ENCODE measurements around the gene EFTUD2. TPM values are rescaled to one million over a fixed set of nuclear protein-coding genes. Genes with fewer than 3 reads are reported as not detected.

EFTUD2 gene
- polyA plus RNA-seq, 1 experiment = 121 TPM

DNA sequence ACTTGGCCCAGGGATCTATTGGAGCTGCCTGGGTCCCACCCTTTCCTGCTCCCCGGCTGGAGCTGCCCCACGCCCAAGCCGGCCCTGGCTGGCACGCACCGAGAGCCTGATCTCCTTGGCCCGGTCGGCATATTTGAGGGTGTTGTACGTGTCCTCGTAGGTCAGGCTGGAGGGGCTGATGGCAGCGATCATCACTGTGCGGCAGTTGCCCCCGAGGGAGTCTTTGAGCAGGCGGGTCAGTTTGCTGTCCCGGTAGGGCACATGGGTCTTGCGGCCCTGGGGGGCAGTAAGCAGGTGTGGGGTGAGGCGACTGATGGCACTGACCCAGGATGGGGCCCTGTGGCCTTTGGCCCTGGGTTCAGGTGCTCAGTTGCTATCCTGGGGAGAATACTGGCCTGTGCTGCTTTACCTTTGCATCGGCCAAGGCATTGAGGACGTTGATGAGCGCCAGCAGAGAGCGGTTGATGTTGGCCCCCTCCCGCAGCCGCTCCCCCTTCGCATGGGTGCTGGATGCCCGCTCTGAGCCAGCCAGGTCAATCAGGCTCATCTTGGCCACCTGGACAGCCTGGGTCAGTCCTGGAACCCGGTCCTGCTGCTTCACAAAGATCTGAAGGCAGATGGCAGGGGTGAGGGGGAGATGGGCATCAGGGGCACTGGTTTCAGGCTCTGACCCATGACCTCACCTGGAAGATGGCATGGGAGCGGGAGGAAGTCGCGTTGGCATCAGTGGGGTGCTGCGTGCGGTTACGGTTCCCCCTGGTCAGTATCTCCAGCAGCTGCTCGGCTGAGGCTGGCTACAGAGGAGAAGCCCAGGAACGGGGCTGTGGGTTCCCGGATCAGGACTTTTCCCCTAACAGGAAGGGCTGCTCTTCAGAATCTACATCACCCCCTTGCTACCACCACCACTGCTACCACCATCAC lies 34.8 kb upstream of the EFTUD2 start:
- DNase-seq (ENCODE audit: low read depth) = no peak
- ChIA-PET POLR2A (no interaction called here), CTCF (interaction anchor here (3.2 to 4.1 kb wide), 2 partner anchors 14 to 87 kb away, joined by 12 to 29 read pairs; no protein-coding TSS in a partner anchor)
- Histone ChIP-seq H3K27me3 (ENCODE audit: control insufficient read depth, insufficient read depth, low read length) (no peaks in the 10 kb centered on the region), H3K36me3 (ENCODE audit: control insufficient read depth, insufficient read depth, low read length) (peaks cover 6% of the 10 kb centered on the region), H3K4me3 (ENCODE audit: low read depth, low read length) (no peak overlapping the region)
- TF ChIP-seq, protein P1, sequence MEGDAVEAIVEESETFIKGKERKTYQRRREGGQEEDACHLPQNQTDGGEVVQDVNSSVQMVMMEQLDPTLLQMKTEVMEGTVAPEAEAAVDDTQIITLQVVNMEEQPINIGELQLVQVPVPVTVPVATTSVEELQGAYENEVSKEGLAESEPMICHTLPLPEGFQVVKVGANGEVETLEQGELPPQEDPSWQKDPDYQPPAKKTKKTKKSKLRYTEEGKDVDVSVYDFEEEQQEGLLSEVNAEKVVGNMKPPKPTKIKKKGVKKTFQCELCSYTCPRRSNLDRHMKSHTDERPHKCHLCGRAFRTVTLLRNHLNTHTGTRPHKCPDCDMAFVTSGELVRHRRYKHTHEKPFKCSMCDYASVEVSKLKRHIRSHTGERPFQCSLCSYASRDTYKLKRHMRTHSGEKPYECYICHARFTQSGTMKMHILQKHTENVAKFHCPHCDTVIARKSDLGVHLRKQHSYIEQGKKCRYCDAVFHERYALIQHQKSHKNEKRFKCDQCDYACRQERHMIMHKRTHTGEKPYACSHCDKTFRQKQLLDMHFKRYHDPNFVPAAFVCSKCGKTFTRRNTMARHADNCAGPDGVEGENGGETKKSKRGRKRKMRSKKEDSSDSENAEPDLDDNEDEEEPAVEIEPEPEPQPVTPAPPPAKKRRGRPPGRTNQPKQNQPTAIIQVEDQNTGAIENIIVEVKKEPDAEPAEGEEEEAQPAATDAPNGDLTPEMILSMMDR (IDR thresholded peaks at IDR 0.05; ENCODE audit: insufficient read depth, low read depth, low read length) = no peak

DNA sequence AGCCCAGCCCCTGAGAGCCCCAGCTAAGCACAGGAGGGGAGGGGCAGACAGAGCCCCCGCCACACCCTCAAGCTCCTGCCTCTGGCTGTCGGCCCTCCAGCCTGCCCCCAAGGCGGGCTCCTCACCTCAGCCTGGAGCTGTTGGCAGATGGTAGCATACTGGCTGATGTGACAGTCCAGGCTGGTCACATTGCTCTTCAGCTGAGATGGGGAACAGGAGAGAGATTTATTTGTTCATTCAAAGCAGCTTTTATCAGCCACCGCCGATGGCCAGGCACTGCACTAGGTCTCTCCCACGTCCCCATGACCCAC lies 33.5 kb upstream of the EFTUD2 start:
- H3K36me3 ChIP-seq (ENCODE audit: control insufficient read depth, insufficient read depth, low read length) = peaks cover 7% of the 10 kb centered on the region
- DNase-seq (ENCODE audit: low read depth) = no peak
- no peaks in the 10 kb centered on the region for H3K27me3 ChIP-seq (ENCODE audit: control insufficient read depth, insufficient read depth, low read length)
- TF ChIP-seq, protein P1 (IDR thresholded peaks at IDR 0.05; ENCODE audit: insufficient read depth, low read depth, low read length) = no peak
- ChIA-PET POLR2A (no interaction called here), CTCF (interaction anchor here (0.5 to 4.1 kb wide), 3 partner anchors 12 to 89 kb away, joined by 4 to 29 read pairs (median 6); no protein-coding TSS in a partner anchor)
- H3K4me3 ChIP-seq (ENCODE audit: low read depth, low read length) = no peak overlapping the region

DNA sequence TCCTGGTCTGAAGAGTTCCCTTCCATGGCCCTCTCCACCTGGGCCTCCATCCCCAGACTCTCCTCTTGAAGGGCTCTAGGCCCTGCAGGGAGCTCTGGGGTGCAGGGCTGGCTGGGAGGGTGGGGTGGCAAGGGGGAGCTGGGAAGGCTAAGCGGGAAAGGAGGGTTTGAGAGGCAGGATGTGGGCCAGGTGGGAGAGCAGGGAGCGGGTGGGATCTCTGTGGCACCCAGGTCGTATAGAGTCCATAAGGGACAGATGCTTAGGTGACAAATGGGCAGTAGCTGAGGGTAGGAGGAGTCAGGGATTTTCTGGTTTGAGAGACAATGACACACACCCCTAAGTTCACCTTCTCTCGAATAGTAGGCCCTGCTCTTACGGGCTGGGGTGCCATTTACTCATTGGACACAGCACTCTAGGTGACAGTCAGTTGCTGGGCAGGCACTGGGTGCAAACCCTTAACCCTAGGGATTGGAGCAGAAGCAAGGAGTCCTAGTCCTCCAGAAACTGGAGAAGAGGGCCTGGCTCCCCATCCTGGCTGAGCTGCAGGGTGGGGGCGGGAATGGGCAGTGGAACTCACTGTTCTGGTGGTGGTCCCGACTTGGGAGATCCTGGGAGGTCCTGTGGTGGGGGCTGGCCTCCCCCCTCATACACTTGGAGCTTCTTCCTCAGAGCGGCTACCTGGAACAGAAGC lies 33.0 kb upstream of the EFTUD2 start:
- DNase-seq (ENCODE audit: low read depth) = no peak
- CTCF ChIA-PET = interaction anchor here (1.9 to 4.1 kb wide), 2 partner anchors 12 to 89 kb away, joined by 6 to 29 read pairs; no protein-coding TSS in a partner anchor
- Histone ChIP-seq H3K27me3 (ENCODE audit: control insufficient read depth, insufficient read depth, low read length) (no peaks in the 10 kb centered on the region), H3K36me3 (ENCODE audit: control insufficient read depth, insufficient read depth, low read length) (peaks cover 7% of the 10 kb centered on the region), H3K4me3 (ENCODE audit: low read depth, low read length) (no peak overlapping the region)
- TF ChIP-seq, protein P1 (IDR thresholded peaks at IDR 0.05; ENCODE audit: insufficient read depth, low read depth, low read length) = no peak
- POLR2A ChIA-PET = no interaction called here

DNA sequence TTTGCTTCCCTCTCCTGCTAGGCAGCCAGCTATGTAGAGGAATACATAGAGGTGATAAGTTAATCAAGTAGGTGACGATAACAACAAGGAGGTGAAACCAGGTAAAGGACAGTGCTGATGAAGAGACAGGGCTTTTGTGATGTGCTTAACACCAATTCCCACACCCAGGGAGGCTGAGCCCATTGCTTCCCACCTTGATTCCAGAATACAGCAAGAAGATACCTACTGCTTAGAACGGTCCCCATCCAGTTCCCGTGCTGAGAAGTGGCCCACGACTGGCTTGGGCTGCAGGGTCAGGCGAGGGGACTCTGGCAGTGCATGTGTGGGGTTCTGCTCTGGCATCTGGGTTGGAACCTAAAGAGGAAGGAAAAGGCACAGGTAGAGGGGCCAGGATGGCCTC lies 32.1 kb upstream of the EFTUD2 start:
- peaks cover 10% of the 10 kb centered on the region for H3K36me3 ChIP-seq (ENCODE audit: control insufficient read depth, insufficient read depth, low read length)

More for the DNA sequence above, 32.1 kb upstream of the EFTUD2 start:
- no peak overlapping the region for H3K4me3 ChIP-seq (ENCODE audit: low read depth, low read length)
- ChIA-PET CTCF (interaction anchor here (1.6 to 4.1 kb wide), 3 partner anchors 9 to 88 kb away, joined by 4 to 29 read pairs (median 7); no protein-coding TSS in a partner anchor), POLR2A (no interaction called here)
- no peaks in the 10 kb centered on the region for H3K27me3 ChIP-seq (ENCODE audit: control insufficient read depth, insufficient read depth, low read length)
- TF ChIP-seq, protein P1 (IDR thresholded peaks at IDR 0.05; ENCODE audit: insufficient read depth, low read depth, low read length) = no peak
- DNase-seq (ENCODE audit: low read depth) = no peak

Data from BJ (cell line).